H1 (cell line): ENCODE results near the gene SMYD1. TPM values are rescaled to one million over a fixed set of nuclear protein-coding genes. Genes with fewer than 3 reads are reported as not detected.

ENCODE experiments used
- CTCF ChIA-PET: fragments of 300-600 bp; sonication (Branson Sonifier 250); formaldehyde crosslinking; loops from one replicate; lab custom pipeline; 2021; ENCODE audit not compliant: partially characterized antibody; lab: Charles Lee
- POLR2A ChIA-PET: fragments of 300-600 bp; sonication (Branson Sonifier 250); formaldehyde crosslinking; loops from one replicate; lab custom pipeline; 2021; ENCODE audit warnings: inconsistent platforms; ENCODE audit not compliant: partially characterized antibody; lab: Charles Lee
- DNase-seq, 2 experiments: peaks; one replicate each; pipeline versions ENCODE4 v3.0.0 to v3.0.0-alpha.2; 2010 to 2022; ENCODE audit warnings: low spot score in 2 of 2, low read depth in 1 of 2, mixed read lengths in 1 of 2
- FAIRE-seq: peaks from 2 replicates; lab custom pipeline; 2011; peaks lifted over from hg19 to GRCh38; lab: Jason Lieb, UNC
- H2AFZ ChIP-seq: 2 replicates; pipeline ENCODE4 v1.8.1; 2012; ENCODE audit warnings: low read length, inconsistent platforms
- H2AK5ac ChIP-seq: 2 replicates; pipeline ENCODE4 v1.6.1; 2013; ENCODE audit warnings: low read depth, low read length
- H2BK120ac ChIP-seq: replicated peaks from 2 replicates; pipeline ENCODE3; 2013; ENCODE audit warnings: low read depth, low read length, inconsistent platforms
- H2BK12ac ChIP-seq: 2 replicates; pipeline ENCODE4 v1.6.1; 2013; ENCODE audit warnings: low read depth, low read length
- H2BK15ac ChIP-seq: 2 replicates; pipeline ENCODE4 v1.6.1; 2013; ENCODE audit warnings: low read length
- H2BK20ac ChIP-seq: 2 replicates; pipeline ENCODE4 v1.6.1; 2013; ENCODE audit warnings: low read length
- H2BK5ac ChIP-seq: 2 replicates; pipeline ENCODE4 v1.6.1; 2013; ENCODE audit warnings: low read depth, low read length
- H3K14ac ChIP-seq: 2 replicates; pipeline ENCODE4 v1.6.1; 2013; ENCODE audit warnings: inconsistent platforms; ENCODE audit not compliant: insufficient read length
- H3K18ac ChIP-seq: 2 replicates; pipeline ENCODE4 v1.6.1; 2013; ENCODE audit warnings: low read length; ENCODE audit errors: extremely low read depth
- H3K23ac ChIP-seq: 2 replicates; pipeline ENCODE4 v1.6.1; 2013; ENCODE audit warnings: inconsistent platforms; ENCODE audit not compliant: insufficient read length
- H3K23me2 ChIP-seq: 2 replicates; pipeline ENCODE4 v1.6.1; 2013; ENCODE audit warnings: low read depth, low read length
- H3K27ac ChIP-seq: 2 replicates; pipeline ENCODE4 v1.6.1; 2011; ENCODE audit warnings: low read depth, low read length, inconsistent platforms
- H3K27me3 ChIP-seq, 4 experiments: replicated peaks in 1 of 4; 1 replicate in 1 of 4; 2 replicates in 3 of 4; pipeline versions ENCODE4 v1.6.1 to v1.8.1; 2011 to 2013; ENCODE audit warnings: low read length in 3 of 4, mild to moderate bottlenecking in 3 of 4, inconsistent platforms in 2 of 4, mixed read lengths in 2 of 4, moderate library complexity in 1 of 4; ENCODE audit not compliant: control insufficient read depth in 3 of 4, insufficient read depth in 3 of 4; ENCODE audit errors: extremely low read depth in 1 of 4
- H3K36me3 ChIP-seq, 4 experiments: 2 replicates each; pipeline versions ENCODE4 v1.6.1 to v1.8.1; 2011 to 2013; ENCODE audit warnings: mild to moderate bottlenecking in 4 of 4, low read length in 3 of 4, moderate library complexity in 2 of 4, control low read depth in 1 of 4, inconsistent platforms in 1 of 4; ENCODE audit not compliant: insufficient read depth in 4 of 4, control insufficient read depth in 2 of 4
- H3K4ac ChIP-seq: replicated peaks from 2 replicates; pipeline ENCODE3; 2013; ENCODE audit warnings: low read length, low read depth, mixed read lengths, inconsistent platforms; ENCODE audit not compliant: insufficient read length
- H3K4me1 ChIP-seq, 4 experiments: replicated peaks in 1 of 4; 1 replicate in 1 of 4; 2 replicates in 3 of 4; pipeline versions ENCODE4 v1.6.1 to v1.8.1; 2011 to 2013; ENCODE audit warnings: low read length in 3 of 4, inconsistent platforms in 2 of 4, mixed read lengths in 1 of 4; ENCODE audit not compliant: insufficient read depth in 4 of 4, control insufficient read depth in 3 of 4
- H3K4me2 ChIP-seq, 2 experiments: 2 replicates each; pipeline versions ENCODE4 v1.6.1 to v1.8.1; 2011 to 2013; ENCODE audit warnings: low read depth in 2 of 2, low read length in 2 of 2, control low read depth in 1 of 2, inconsistent platforms in 1 of 2, mild to moderate bottlenecking in 1 of 2; ENCODE audit not compliant: insufficient read depth in 1 of 2
- H3K4me3 ChIP-seq, 4 experiments: fragments of 200-600, 300-600 bp in 1 of 4; sonication (generic), shearing (Covaris generic), sonication (Bioruptor Twin) in 1 of 4; 2 replicates each; pipeline versions ENCODE4 v1.5.1 to v1.8.1; 2011 to 2016; ENCODE audit warnings: low read length in 4 of 4, low read depth in 3 of 4, control low read depth in 2 of 4, inconsistent platforms in 2 of 4, mild to moderate bottlenecking in 2 of 4, mixed read lengths in 1 of 4, moderate library complexity in 1 of 4; ENCODE audit not compliant: insufficient read depth in 2 of 4; ENCODE audit errors: extremely low read depth in 1 of 4
- H3K56ac ChIP-seq: replicated peaks from 2 replicates; pipeline ENCODE3; 2013; ENCODE audit warnings: low read depth, mild to moderate bottlenecking, mixed read lengths, low read length, inconsistent platforms; ENCODE audit not compliant: insufficient read length
- H3K79me1 ChIP-seq: 2 replicates; pipeline ENCODE4 v1.6.1; 2013; ENCODE audit warnings: low read depth, low read length, control low read depth
- H3K79me2 ChIP-seq, 2 experiments: 2 replicates each; pipeline versions ENCODE4 v1.6.1 to v1.8.1; 2012 to 2013; ENCODE audit warnings: low read length in 2 of 2, mild to moderate bottlenecking in 2 of 2, inconsistent platforms in 1 of 2; ENCODE audit not compliant: insufficient read depth in 2 of 2, control insufficient read depth in 1 of 2
- H3K9ac ChIP-seq, 4 experiments: replicated peaks in 1 of 4; 1 replicate in 1 of 4; 2 replicates in 3 of 4; pipeline versions ENCODE4 v1.6.1 to v1.8.1; 2011 to 2013; ENCODE audit warnings: low read depth in 3 of 4, low read length in 3 of 4, control low read depth in 2 of 4, mild to moderate bottlenecking in 2 of 4, moderate library complexity in 2 of 4, inconsistent platforms in 1 of 4; ENCODE audit errors: extremely low read depth in 1 of 4
- H3K9me3 ChIP-seq, 2 experiments: 2 replicates each; pipeline versions ENCODE4 v1.6.1 to v1.8.1; 2012 to 2013; ENCODE audit warnings: mild to moderate bottlenecking in 2 of 2, moderate library complexity in 2 of 2, control low read depth in 1 of 2, inconsistent platforms in 1 of 2, low read depth in 1 of 2, low read length in 1 of 2, mixed read lengths in 1 of 2; ENCODE audit not compliant: insufficient read depth in 2 of 2
- H4K20me1 ChIP-seq, 2 experiments: replicated peaks in 1 of 2; 2 replicates each; pipeline versions ENCODE3 to v1.8.1; 2011 to 2013; ENCODE audit warnings: inconsistent platforms in 2 of 2, low read length in 2 of 2, mild to moderate bottlenecking in 1 of 2; ENCODE audit not compliant: insufficient read depth in 2 of 2, control insufficient read depth in 1 of 2
- H4K5ac ChIP-seq: 2 replicates; pipeline ENCODE4 v1.6.1; 2013; ENCODE audit warnings: low read length, low read depth, mixed read lengths, inconsistent platforms; ENCODE audit not compliant: insufficient read length
- H4K8ac ChIP-seq: 2 replicates; pipeline ENCODE4 v1.8.0; 2013; ENCODE audit warnings: mild to moderate bottlenecking, moderate library complexity, low read length, inconsistent platforms; ENCODE audit not compliant: insufficient read depth; ENCODE audit errors: extremely low read depth
- H4K91ac ChIP-seq: replicated peaks from 2 replicates; pipeline ENCODE3; 2013; ENCODE audit warnings: low read length, mixed read lengths, inconsistent platforms; ENCODE audit not compliant: insufficient read length
- CBX5 ChIP-seq: fragments of 300-800, 300-1000 bp; sonication (generic); IDR thresholded peaks from 2 replicates; pipeline ENCODE4 v1.7.1; 2016; ENCODE audit warnings: antibody characterized with exemption, low read length, low read depth
- CEBPB ChIP-seq: IDR thresholded peaks from 2 replicates; pipeline ENCODE4 v1.6.1; 2012; ENCODE audit warnings: low read depth, low read length
- CHD1 ChIP-seq: IDR thresholded peaks from 2 replicates; pipeline ENCODE4 v1.6.1; 2012; ENCODE audit warnings: low read depth, low read length, improper control_type of control experiment
- MAFK ChIP-seq: IDR thresholded peaks from 2 replicates; pipeline ENCODE4 v1.6.1; 2012; ENCODE audit warnings: low read depth, mild to moderate bottlenecking, improper control_type of control experiment, low read length
- NRF1 ChIP-seq: IDR thresholded peaks from 2 replicates; pipeline ENCODE4 v1.6.1; 2011; ENCODE audit warnings: mild to moderate bottlenecking, low read depth, low read length, improper control_type of control experiment
- POLR2AphosphoS5 ChIP-seq: IDR thresholded peaks from 2 replicates; pipeline ENCODE4 v1.6.1; 2011; ENCODE audit warnings: low read depth, low read length
- RNF2 ChIP-seq: fragments of 200-900, 300-1000 bp; sonication (generic); IDR thresholded peaks from 2 replicates; pipeline ENCODE4 v1.7.1; 2016; ENCODE audit warnings: borderline replicate concordance, low read depth, mild to moderate bottlenecking, antibody characterized with exemption, low read length; ENCODE audit not compliant: poor library complexity, severe bottlenecking; ENCODE audit errors: missing control alignments
- RXRA ChIP-seq: IDR thresholded peaks from 2 replicates; pipeline ENCODE4 v1.6.1; 2011; ENCODE audit warnings: low read depth, mild to moderate bottlenecking, low read length, moderate library complexity; ENCODE audit not compliant: insufficient read depth
- SIN3A ChIP-seq, 2 experiments: IDR thresholded peaks in 1 of 2; conservative IDR thresholded peaks in 1 of 2; 2 replicates each; pipeline ENCODE4 v1.6.1; 2011 to 2012; ENCODE audit warnings: low read length in 2 of 2, improper control_type of control experiment in 1 of 2, low read depth in 1 of 2, mild to moderate bottlenecking in 1 of 2
- SIX5 ChIP-seq: IDR thresholded peaks from 2 replicates; pipeline ENCODE4 v1.6.1; 2011; ENCODE audit warnings: mild to moderate bottlenecking, low read depth, low read length
- SP2 ChIP-seq: IDR thresholded peaks from 2 replicates; pipeline ENCODE4 v1.6.1; 2012; ENCODE audit warnings: mild to moderate bottlenecking, low read length, inconsistent platforms
- SUZ12 ChIP-seq: fragments of 200-600 bp; sonication (generic); IDR thresholded peaks from 2 replicates; pipeline ENCODE4 v1.6.1; 2012; ENCODE audit warnings: mild to moderate bottlenecking, inconsistent platforms, low read length, moderate library complexity, mixed read lengths
- USF2 ChIP-seq: IDR thresholded peaks from 2 replicates; pipeline ENCODE4 v1.6.1; 2011; ENCODE audit warnings: low read length, improper control_type of control experiment
- WGBS, 2 experiments: shearing (Covaris generic) in 1 of 2; methylation state at CpG; one replicate each; pipeline versions ENCODE4 v1.1.6 to v1.1.7; 2013 to 2015; ENCODE audit warnings: low lambda C conversion rate in 2 of 2, mixed read lengths in 2 of 2, inconsistent platforms in 1 of 2, low coverage in 1 of 2, missing lambda C conversion rate in 1 of 2; ENCODE audit not compliant: insufficient replicate concordance in 2 of 2, insufficient coverage in 1 of 2, insufficient read length in 1 of 2; ENCODE audit errors: extremely low coverage in 1 of 2, missing lambda C conversion rate in 1 of 2; 5-methylcytosine and 5-hydroxymethylcytosine counted together
- polyA plus RNA-seq, 7 experiments: library from polyadenylated mRNA; depleted of rRNA in 3 of 7; stranded (reverse) in 5 of 7; unstranded in 2 of 7; fragments of >200 nt in 5 of 7; fragments of 200-250 nt in 2 of 7; gene quantifications; 1 replicate in 5 of 7; 2 replicates in 1 of 7; 4 replicates in 1 of 7; pipeline versions ENCODE4 v1.2.1 to v1.2.3, GENCODE V29; 2011 to 2013; ENCODE audit warnings: missing spikeins in 2 of 7, mixed read lengths in 2 of 7
- total RNA-seq: library from RNA; stranded (reverse); fragmentation: NEBNext Ultra II Directional; extraction: Animal tissue kit (Norgen Biotek cat#: 25700); gene quantifications from 2 replicates; pipeline ENCODE4 v1.2.1, GENCODE V29; 2021

SMYD1 gene
- total and polyA plus RNA-seq, 2 of the 8 experiments (the other 6 are each of a cell fraction or from before 2014, with no cell fraction given) = 0.06 TPM; not detected in 1

GRCh38 chr2:88068044-88068443 is 419 bp downstream of the SMYD1 start:
- Histone ChIP-seq H4K8ac (no peak overlapping the region), H2AFZ (no peak overlapping the region), H2BK15ac (no peak overlapping the region), H3K9me3 (no peaks in the 10 kb centered on the region), H3K4me1 (peaks cover 0 to 11% (median 0%) of the 10 kb centered on the region in 4 experiments; a peak in 1 of 7 replicates), H4K20me1 (no peaks in the 10 kb centered on the region), H3K36me3 (no peaks in the 10 kb centered on the region), H3K23ac (no peak overlapping the region), H3K4me2 (no peak overlapping the region), H3K9ac (no peak overlapping the region), H2BK120ac (no peak overlapping the region), H2BK12ac (no peak overlapping the region), H3K27ac (no peak overlapping the region), H2BK20ac (no peak overlapping the region), H3K14ac (no peak overlapping the region), H3K4ac (no peak overlapping the region), H3K56ac (no peak overlapping the region), H3K23me2 (no peaks in the 10 kb centered on the region), H3K4me3 (no peak overlapping the region), H3K27me3 (no peaks in the 10 kb centered on the region), H4K91ac (no peak overlapping the region), H3K79me2 (no peaks in the 10 kb centered on the region), H3K18ac (no peak overlapping the region), H2AK5ac (no peak overlapping the region), H3K79me1 (no peaks in the 10 kb centered on the region), H2BK5ac (no peak overlapping the region), H4K5ac (no peak overlapping the region)
- DNase-seq = no peak
- WGBS, 2 experiments = 93% methylated on average over 2 of the region's 2 CpGs; no CpG with 5 or more reads in 1 of the 2 experiments
- no peak for FAIRE-seq
- POLR2A ChIA-PET = interaction anchor here (1.0 kb wide), 1 partner anchor 51 kb away, joined by 3 read pairs; no protein-coding TSS in a partner anchor
- CTCF ChIA-PET = interaction anchor here (0.6 to 2.8 kb wide), 5 partner anchors 7 to 122 kb away, joined by 3 to 18 read pairs (median 3); no protein-coding TSS in a partner anchor
- TF ChIP-seq SUZ12 = no peak
- TF ChIP-seq SP2 = no peak
- no peak for TF ChIP-seq POLR2AphosphoS5
- no peak for TF ChIP-seq MAFK
- TF ChIP-seq USF2 = no peak
- no peak for TF ChIP-seq CEBPB
- TF ChIP-seq NRF1 = no peak
- TF ChIP-seq SIN3A (conservative IDR thresholded peaks at IDR 0.05 in 1 of 2, IDR thresholded peaks at IDR 0.05 in 1 of 2; ENCODE audit: low read depth in 1 of 2, low read length in 2 of 2) = no peak
- TF ChIP-seq RNF2 = no peak
- TF ChIP-seq CBX5 = no peak
- TF ChIP-seq CHD1 = no peak
- TF ChIP-seq SIX5 = no peak
- no peak for TF ChIP-seq RXRA
